ENCODE data around the gene CPS1.

DNA sequence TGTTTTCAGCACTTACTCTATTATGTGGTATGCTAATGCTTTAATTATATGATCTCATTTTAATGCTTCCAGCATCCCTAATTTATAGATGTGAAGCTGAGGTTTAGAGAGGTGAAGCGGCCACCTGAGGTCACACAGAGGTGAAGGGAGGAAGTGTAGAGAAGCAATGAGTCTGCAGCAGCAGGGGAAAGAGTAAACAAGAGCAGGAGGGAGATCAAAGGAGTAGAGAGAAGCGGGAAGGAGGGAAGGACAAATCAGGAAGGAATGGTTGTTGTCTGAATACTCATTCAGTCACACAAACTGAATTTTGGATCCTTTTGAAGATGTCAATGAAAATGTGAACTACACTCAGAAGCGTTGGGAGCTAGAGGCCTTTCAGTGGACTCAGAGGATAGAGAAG is 130.0 kb downstream of the CPS1 start:
- TF ChIP-seq POLR2AphosphoS5 (IDR thresholded peaks at IDR 0.05) (no peak), CTCF (IDR thresholded peaks at IDR 0.05) (no peak), POLR2A (IDR thresholded peaks at IDR 0.05) (no peak)

All from breast epithelium (tissue), 3 donors.